Heart left ventricle (tissue), 16 donors: ENCODE measurements around the gene CAMTA2. TPM values are rescaled to one million over a fixed set of nuclear protein-coding genes. Genes with fewer than 3 reads are reported as not detected.

Experiments used
- ATAC-seq, 4 donors: fragments of 200-7000 bp; cut with Tn5 transposase; one replicate each; pipeline ENCODE4 v1.9.1; 2020 to 2022; ENCODE audit warnings: moderate library complexity in 4 of 4, mild to moderate bottlenecking in 3 of 4, moderate number of reproducible peaks in 1 of 4
- DNase-seq, 5 donors: peaks; one replicate each; pipeline ENCODE4 v3.0.0-alpha.2; 2020
- H3K27ac ChIP-seq, 12 donors: fragments of 200-600 bp; sonication (generic) in 4 of 12; one replicate each; pipeline versions ENCODE4 v1.5.0 to v1.8.0; 2016 to 2022; ENCODE audit warnings: mild to moderate bottlenecking in 2 of 12
- H3K27me3 ChIP-seq, 9 donors: fragments of 200-600 bp; sonication (generic) in 2 of 9; one replicate each; pipeline versions ENCODE4 v1.5.1 to v1.8.0; 2016 to 2022; ENCODE audit warnings: mild to moderate bottlenecking in 3 of 9
- H3K36me3 ChIP-seq, 9 donors: fragments of 200-600 bp; sonication (generic) in 2 of 9; one replicate each; pipeline versions ENCODE4 v1.5.0 to v1.8.0; 2018 to 2022; ENCODE audit warnings: mild to moderate bottlenecking in 2 of 9
- H3K4me1 ChIP-seq, 12 donors: fragments of 200-600 bp; sonication (generic) in 4 of 12; one replicate each; pipeline versions ENCODE4 v1.5.0 to v1.8.0; 2016 to 2022; ENCODE audit warnings: mild to moderate bottlenecking in 3 of 12
- H3K4me3 ChIP-seq, 12 donors: fragments of 200-600 bp; sonication (generic) in 4 of 12; one replicate each; pipeline versions ENCODE4 v1.5.0 to v1.8.0; 2017 to 2022; ENCODE audit warnings: mild to moderate bottlenecking in 9 of 12, moderate library complexity in 4 of 12
- H3K9me3 ChIP-seq, 12 donors: fragments of 200-600 bp; sonication (generic) in 4 of 12; one replicate each; pipeline versions ENCODE4 v1.5.0 to v1.8.0; 2016 to 2022; ENCODE audit warnings: mild to moderate bottlenecking in 1 of 12
- CTCF ChIP-seq, 12 donors: fragments of 200-600 bp; sonication (generic) in 4 of 12; IDR thresholded peaks; one replicate each; pipeline versions ENCODE4 v1.5.0 to v1.8.0; 2018 to 2022; ENCODE audit warnings: antibody characterized with exemption in 12 of 12, mild to moderate bottlenecking in 5 of 12
- POLR2A ChIP-seq, 2 donors: fragments of 450-650 bp; IDR thresholded peaks; one replicate each; pipeline ENCODE4 v1.6.1; 2017; ENCODE audit warnings: antibody characterized with exemption in 2 of 2, mild to moderate bottlenecking in 2 of 2, moderate library complexity in 2 of 2
- WGBS, 4 donors: extraction: QIAGEN DNeasy Blood & Tissue Kit in 2 of 4; methylation state at CpG; one replicate each; pipeline versions ENCODE4 v1.1.5 to v1.1.7; 2013 to 2018; 5-methylcytosine and 5-hydroxymethylcytosine counted together
- intact Hi-C, 10 donors: fragments of 100-400 bp; cut with DNase I; formaldehyde crosslinking; loops; one replicate each; pipeline versions ENCODE4 v1.11.1 to v1.14.2; 2022
- polyA plus RNA-seq, 2 donors: library from polyadenylated mRNA; stranded (reverse); fragments of 200-250 nt; gene quantifications; one replicate each; pipeline ENCODE4 v1.2.3, GENCODE V29; 2013
- total RNA-seq, 9 donors: library from RNA; depleted of rRNA in 2 of 9; stranded (reverse); fragments of >200 nt in 2 of 9; fragmentation: NEBNext Ultra II Directional in 3 of 9; extraction: Animal tissue kit (Norgen Biotek cat#: 25700) in 3 of 9; gene quantifications; one replicate each; pipeline versions ENCODE4 v1.1.0 to v1.2.4, GENCODE V29; 2016 to 2023
- donor health status: ischemic (EF 13 %, LVEDD 7.1; RV severe dilation, severe dysfunction).
- donor health status: healthy with polysubstance abuse.
- donor health status: DM: no; HTN: yes; CAD: no.
- donor health status: DM: no; HTN: no; CAD: no.
- donor health status: ischemic (EF 25% LVEDD 6.9; RV normal size, moderate dysfunction).
- donor health status: ischemic (EF 25% LVEDD 5.7; RV mildly dilated, moderate dysfunction).
- donor health status: healthy.
- donor health status: DM: yes; HTN: yes; CAD: no.
- donor health status: ischemic (EF 35%, LVEDD 5.7; RV mildly dilated, moderate dysfunction).
- donor health status: nonischemic (EF 11% LVEDD 7.7; RV severe dilation, severe dysfunction).
- donor health status: DM: yes; HTN: yes; CAD: no.
- donor health status: PGD.
- donor health status: ischemic (EF 29% LVEDD 5.4; RV normal size, mild dysfunction).
- donor health status: nonischemic (EF 23%, LVEDD 6.1; RV moderate dilation, normal function).

CAMTA2 gene
- total and polyA plus RNA-seq, 11 donors: 25.2 to 108 (median 33.7) TPM

DNA sequence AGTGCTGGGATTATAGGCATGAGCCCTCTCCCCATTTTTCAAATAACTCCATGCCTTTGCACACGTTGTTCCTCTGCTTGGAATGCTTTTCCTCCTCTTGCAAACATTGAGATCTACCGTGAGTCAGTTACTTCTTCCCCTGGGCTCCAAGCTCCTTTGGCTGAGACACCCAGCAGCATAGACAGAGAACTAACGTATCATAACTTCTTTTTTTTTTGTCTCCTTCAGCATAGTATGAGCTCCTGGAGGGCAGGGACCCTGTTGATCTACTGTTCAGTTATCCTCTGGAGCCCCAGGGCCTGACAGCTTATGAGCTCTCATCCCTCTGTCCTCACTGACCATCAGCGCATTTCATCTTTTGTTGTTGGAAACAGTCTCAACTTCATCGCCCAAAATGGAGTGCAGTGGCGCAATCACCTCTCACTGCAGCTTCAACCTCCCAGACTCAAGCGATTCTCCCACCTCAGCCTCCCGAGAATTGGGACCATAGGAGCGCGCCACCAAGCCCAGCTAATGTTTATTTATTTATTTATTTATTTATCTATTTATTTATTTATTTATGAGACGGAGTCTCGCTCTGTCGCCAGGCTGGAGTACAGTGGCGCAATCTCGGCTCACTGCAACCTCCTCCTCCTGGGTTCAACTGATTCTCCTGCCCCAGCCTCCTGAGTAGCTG lies 22.0 kb downstream of the CAMTA2 start:
- ATAC-seq: no peak
- H3K27ac ChIP-seq: peak overlapping the region in 8 of 12 donors; percentile 89 to 99 (median 96)
- peak overlapping the region in 3 of 12 donors; percentile 66 to 82 (median 67) for H3K4me3 ChIP-seq

DNA sequence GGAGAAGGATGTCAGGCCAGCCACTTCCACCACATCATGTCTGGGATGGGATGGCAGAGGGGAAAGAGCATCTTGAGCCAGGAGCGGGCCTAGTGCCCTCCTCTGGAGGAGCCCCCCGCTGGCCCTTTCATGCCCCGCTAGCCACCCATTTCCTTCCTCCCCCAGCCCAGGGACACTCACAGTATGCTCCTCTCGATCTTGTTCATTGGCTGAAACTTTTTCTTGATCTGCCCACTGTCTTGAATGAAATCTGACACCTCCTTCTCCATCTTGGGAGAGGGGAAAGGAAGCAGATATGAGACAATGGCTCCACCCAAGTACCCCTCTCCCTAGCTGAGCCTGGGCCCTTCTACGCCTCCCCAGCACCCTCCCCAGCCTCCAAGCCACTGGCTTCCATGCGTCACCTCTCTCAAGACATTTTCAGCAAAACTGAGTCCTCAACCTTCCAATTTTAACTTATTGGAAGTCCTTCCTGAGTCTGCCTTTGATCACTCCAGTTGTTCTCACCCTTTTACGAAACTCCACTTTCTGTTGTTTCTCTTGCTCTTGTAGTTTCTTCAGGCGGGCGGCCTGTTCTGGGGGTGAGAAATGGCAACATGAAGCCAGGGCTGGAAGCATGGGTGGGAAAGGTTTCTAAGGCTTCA lies 27.1 kb downstream of the CAMTA2 start:
- TF ChIP-seq POLR2A (IDR thresholded peaks at IDR 0.05) (no peak), CTCF (IDR thresholded peaks at IDR 0.05) (no peak)
- WGBS, 4 donors: 85 to 89% (median 88%) methylated on average over 9 of the region's 9 CpGs
- Histone ChIP-seq H3K9me3 (no peaks in the 10 kb centered on the region), H3K36me3 (peaks cover 3 to 63% (median 43%) of the 10 kb centered on the region in 9 donors), H3K27ac (no peak overlapping the region), H3K27me3 (no peaks in the 10 kb centered on the region), H3K4me3 (no peak overlapping the region), H3K4me1 (peaks cover 0 to 11% (median 2%) of the 10 kb centered on the region in 12 donors)
- no peak for DNase-seq
- intact Hi-C loops: no loop called here
- ATAC-seq: no peak

More for the DNA sequence above, 22.0 kb downstream of the CAMTA2 start:
- H3K36me3 ChIP-seq: peaks cover 0 to 40% (median 27%) of the 10 kb centered on the region in 9 donors
- no peak for DNase-seq
- intact Hi-C loops: loop anchor here in 1 of 10 donors (5.0 kb wide), 1 partner anchor 58 kb away; no protein-coding TSS in a partner anchor
- H3K9me3 ChIP-seq: no peaks in the 10 kb centered on the region
- 95 to 97% (median 96%) methylated on average over 15 of the region's 15 CpGs for WGBS, 4 donors
- peaks cover 0 to 43% (median 28%) of the 10 kb centered on the region in 12 donors for H3K4me1 ChIP-seq
- no peak for TF ChIP-seq CTCF (IDR thresholded peaks at IDR 0.05)
- TF ChIP-seq POLR2A (IDR thresholded peaks at IDR 0.05): no peak
- no peaks in the 10 kb centered on the region for H3K27me3 ChIP-seq

GRCh38 chr17:4959261-4959965 lies 28.1 kb downstream of the CAMTA2 start:
- H3K27ac ChIP-seq: no peak overlapping the region
- no peaks in the 10 kb centered on the region for H3K27me3 ChIP-seq
- H3K9me3 ChIP-seq: no peaks in the 10 kb centered on the region
- TF ChIP-seq POLR2A (IDR thresholded peaks at IDR 0.05) (no peak), CTCF (IDR thresholded peaks at IDR 0.05) (no peak)
- peaks cover 3 to 63% (median 39%) of the 10 kb centered on the region in 9 donors for H3K36me3 ChIP-seq
- DNase-seq: peak in 1 of 5 donors; percentile 42
- H3K4me1 ChIP-seq: peaks cover 0 to 10% (median 0%) of the 10 kb centered on the region in 12 donors
- WGBS, 4 donors: 82 to 89% (median 85%) methylated on average over 18 of the region's 18 CpGs
- peak in 1 of 4 donors; percentile 12 for ATAC-seq
- intact Hi-C loops: no loop called here
- H3K4me3 ChIP-seq: no peak overlapping the region

- intact Hi-C loops: no loop called here
- H3K4me3 ChIP-seq: no peak overlapping the region
- H3K27ac ChIP-seq: peak overlapping the region in 4 of 12 donors; percentile 22 to 32 (median 26)
- H3K4me1 ChIP-seq: peaks cover 0 to 21% (median 0%) of the 10 kb centered on the region in 12 donors
- H3K27me3 ChIP-seq: no peaks in the 10 kb centered on the region
- DNase-seq: no peak
- 45 to 64% (median 57%) methylated on average over 3 of the region's 3 CpGs for WGBS, 4 donors
- no peaks in the 10 kb centered on the region for H3K9me3 ChIP-seq
- peaks cover 3 to 63% (median 39%) of the 10 kb centered on the region in 9 donors for H3K36me3 ChIP-seq
- no peak for TF ChIP-seq CTCF (IDR thresholded peaks at IDR 0.05)
- no peak for TF ChIP-seq POLR2A (IDR thresholded peaks at IDR 0.05)
- ATAC-seq: peak in 2 of 4 donors; percentile 7 to 41
Measured at GRCh38 chr17:4958102-4958501, 29.4 kb downstream of the CAMTA2 start.
